Esophagus squamous epithelium (tissue), 4 donors: ENCODE data around the gene GAB2.

Experiments used
- CTCF ChIP-seq, 6 experiments: fragments of 450-650 bp in 4 of 6; fragments of 200-600 bp in 2 of 6; sonication (generic) in 2 of 6; IDR thresholded peaks; one replicate each; pipeline ENCODE4 v1.5.1; 2016 to 2019; ENCODE audit warnings: antibody characterized with exemption in 6 of 6, mild to moderate bottlenecking in 4 of 6, moderate library complexity in 4 of 6
- POLR2A ChIP-seq, 4 donors: fragments of 450-650 bp; IDR thresholded peaks; one replicate each; pipeline ENCODE4 v1.6.1; 2017; ENCODE audit warnings: antibody characterized with exemption in 4 of 4, mild to moderate bottlenecking in 4 of 4, moderate library complexity in 3 of 4

- no peak for TF ChIP-seq CTCF (IDR thresholded peaks at IDR 0.05)
- TF ChIP-seq POLR2A (IDR thresholded peaks at IDR 0.05) = no peak
Measured at GRCh38 chr11:78397398-78397797, 20.2 kb downstream of the GAB2 start.
